GM23338 (cell line): ENCODE data around the gene ZNF536. TPM values are rescaled to one million over a fixed set of nuclear protein-coding genes. Genes with fewer than 3 reads are reported as not detected.

Source experiments
- ATAC-seq: fragments of 200-7000 bp; cut with Tn5 transposase; 3 replicates; pipeline ENCODE4 v1.9.1; 2020
- DNase-seq: peaks from one replicate; pipeline ENCODE4 v3.0.0-alpha.2; 2015; ENCODE audit warnings: low spot score
- H2AFZ ChIP-seq: fragments of 200-600 bp; sonication (generic); 2 replicates; pipeline ENCODE4 v1.8.0; 2016; ENCODE audit warnings: antibody characterized with exemption, mild to moderate bottlenecking, moderate library complexity
- H3F3A ChIP-seq: fragments of 200-600 bp; sonication (generic); replicated peaks from 2 replicates; pipeline ENCODE4 v1.8.0; 2017; ENCODE audit warnings: antibody characterized with exemption, mixed run types, low read depth
- H3K27ac ChIP-seq: fragments of 200-600 bp; sonication (generic); 2 replicates; pipeline ENCODE4 v1.6.1; 2016; ENCODE audit warnings: low read depth
- H3K27me3 ChIP-seq: fragments of 200-600 bp; sonication (generic); 2 replicates; pipeline ENCODE4 v1.8.0; 2016; ENCODE audit warnings: mild to moderate bottlenecking, mixed run types, moderate library complexity; ENCODE audit not compliant: insufficient read depth
- H3K36me3 ChIP-seq: fragments of 200-600 bp; sonication (generic); 2 replicates; pipeline ENCODE4 v1.8.0; 2016; ENCODE audit warnings: mild to moderate bottlenecking; ENCODE audit not compliant: insufficient read depth
- H3K4me1 ChIP-seq: fragments of 200-600 bp; sonication (generic); 2 replicates; pipeline ENCODE4 v1.8.0; 2016; ENCODE audit warnings: mild to moderate bottlenecking, moderate library complexity; ENCODE audit not compliant: insufficient read depth
- H3K4me2 ChIP-seq: fragments of 200-600 bp; sonication (generic); 2 replicates; pipeline ENCODE4 v1.7.1; 2017; ENCODE audit warnings: mixed run types
- H3K4me3 ChIP-seq: fragments of 200-600 bp; sonication (generic); 2 replicates; pipeline ENCODE4 v1.6.1; 2016; ENCODE audit warnings: mixed run types
- H3K79me2 ChIP-seq: fragments of 200-600 bp; sonication (generic); replicated peaks from 2 replicates; pipeline ENCODE4 v1.8.0; 2017; ENCODE audit warnings: mild to moderate bottlenecking; ENCODE audit not compliant: insufficient read depth
- H3K9me2 ChIP-seq: fragments of 200-600 bp; sonication (generic); 2 replicates; pipeline ENCODE4 v1.8.0; 2017; ENCODE audit not compliant: insufficient read depth
- H4K20me1 ChIP-seq: fragments of 200-600 bp; sonication (generic); replicated peaks from 2 replicates; pipeline ENCODE4 v1.8.0; 2017; ENCODE audit warnings: mild to moderate bottlenecking; ENCODE audit not compliant: insufficient read depth
- H3K27ac Mint-ChIP-seq: 2 replicates; pipeline ENCODE4 v1.8.0; 2020; ENCODE audit warnings: inconsistent platforms, mild to moderate bottlenecking, moderate library complexity, mixed read lengths
- H3K27me3 Mint-ChIP-seq: 3 replicates; pipeline ENCODE4 v1.8.0; 2022; ENCODE audit warnings: low read depth, mild to moderate bottlenecking, moderate library complexity, mixed read lengths, inconsistent platforms; ENCODE audit not compliant: insufficient read depth, poor library complexity
- H3K36me3 Mint-ChIP-seq: 3 replicates; pipeline ENCODE4 v1.8.0; 2021; ENCODE audit warnings: low read depth, mild to moderate bottlenecking, inconsistent platforms, moderate library complexity, mixed read lengths
- H3K4me1 Mint-ChIP-seq: 3 replicates; pipeline ENCODE4 v1.8.0; 2020; ENCODE audit warnings: mild to moderate bottlenecking, inconsistent platforms, mixed read lengths
- H3K4me3 Mint-ChIP-seq: 3 replicates; pipeline ENCODE4 v1.8.0; 2021; ENCODE audit warnings: moderate library complexity, mild to moderate bottlenecking, inconsistent platforms, mixed read lengths
- H3K9me3 Mint-ChIP-seq: 3 replicates; pipeline ENCODE4 v1.8.0; 2020; ENCODE audit warnings: moderate library complexity, mild to moderate bottlenecking, inconsistent platforms, mixed read lengths
- CREB1 ChIP-seq: fragments of 250-450 bp; sonication (Bioruptor Pico); IDR thresholded peaks from 2 replicates; pipeline ENCODE4 v1.5.0; 2020; ENCODE audit warnings: low read depth, mild to moderate bottlenecking, moderate library complexity
- CTCF ChIP-seq, 2 experiments: fragments of 200-600 bp in 1 of 2; sonication (generic) in 1 of 2; conservative IDR thresholded peaks; 2 replicates each; pipeline versions ENCODE4 v1.5.1 to v1.6.1; 2016 to 2017; ENCODE audit warnings: antibody characterized with exemption in 2 of 2, low read depth in 2 of 2, mild to moderate bottlenecking in 2 of 2, moderate library complexity in 1 of 2
- ETS1 ChIP-seq: IDR thresholded peaks from 2 replicates; pipeline ENCODE4 v1.6.1; 2016; ENCODE audit warnings: antibody characterized with exemption
- EZH2phosphoT487 ChIP-seq: fragments of 200-600 bp; sonication (generic); IDR thresholded peaks from one replicate; pipeline ENCODE4 v1.8.1; 2018; ENCODE audit warnings: antibody characterized with exemption; ENCODE audit not compliant: unreplicated experiment
- REST ChIP-seq: IDR thresholded peaks from one replicate; pipeline ENCODE4 v1.6.1; 2018; ENCODE audit warnings: antibody characterized with exemption; ENCODE audit not compliant: unreplicated experiment
- STAT1 ChIP-seq: IDR thresholded peaks from one replicate; pipeline ENCODE4 v1.6.1; 2016; ENCODE audit warnings: antibody characterized with exemption; ENCODE audit not compliant: unreplicated experiment
- ZNF331 ChIP-seq: fragments of 250-450 bp; sonication (Bioruptor Pico); IDR thresholded peaks from 2 replicates; pipeline ENCODE4 v1.5.0; 2020; ENCODE audit warnings: low read depth, mild to moderate bottlenecking, moderate library complexity
- ZNF462 ChIP-seq: fragments of 250-450 bp; sonication (Bioruptor Pico); IDR thresholded peaks from 2 replicates; pipeline ENCODE4 v1.5.0; 2020; ENCODE audit warnings: mild to moderate bottlenecking, moderate library complexity
- polyA plus RNA-seq: library from polyadenylated mRNA; unstranded; fragments of >200 nt; fragmentation: Nextera tagmentation; extraction: Ambion mirVana; gene quantifications from 2 replicates; pipeline ENCODE4 v1.2.1, GENCODE V29; 2016
- total RNA-seq: library from RNA; depleted of rRNA; stranded (reverse); fragments of >200 nt; shearing (Covaris generic); gene quantifications from 2 replicates; pipeline ENCODE4 v1.2.3, GENCODE V29; 2014

ZNF536 gene
- total and polyA plus RNA-seq, 2 experiments from 2014 or later: 0.07 TPM; not detected in 1

GRCh38 chr19:30540761-30541160 lies 168.6 kb downstream of the ZNF536 start (continued):
- no peak for TF ChIP-seq REST

GRCh38 chr19:30541575-30541974 lies 169.4 kb downstream of the ZNF536 start:
- Histone ChIP-seq H3K79me2 (no peaks in the 10 kb centered on the region), H2AFZ (no peak overlapping the region), H3K4me2 (no peak overlapping the region), H3K4me3 (no peak overlapping the region), H3K9me2 (0 out of 2 replicates have a peak, but pooled peaks cover 5% of the 10 kb centered on the region), H3K36me3 (no peaks in the 10 kb centered on the region), H3K27me3 (no peaks in the 10 kb centered on the region), H3K4me1 (no peaks in the 10 kb centered on the region), H4K20me1 (no peaks in the 10 kb centered on the region), H3F3A (no peaks in the 10 kb centered on the region), H3K27ac (no peak overlapping the region)
- H3K4me1 Mint-ChIP-seq: peaks cover 15% of the 10 kb centered on the region
- H3K4me3 Mint-ChIP-seq: no peak overlapping the region
- DNase-seq (no peak), ATAC-seq (no peak)
- no peak overlapping the region for H3K27ac Mint-ChIP-seq
- peaks cover 5% of the 10 kb centered on the region for H3K27me3 Mint-ChIP-seq
- H3K36me3 Mint-ChIP-seq: no peaks in the 10 kb centered on the region; the same call in 1 of the 3 replicates
- peaks cover 9% of the 10 kb centered on the region for H3K9me3 Mint-ChIP-seq
- TF ChIP-seq CREB1 (CRISPR knock-in tag): no peak
- no peak for TF ChIP-seq ZNF331 (CRISPR knock-in tag)
- TF ChIP-seq ETS1: no peak
- TF ChIP-seq STAT1: no peak
- no peak for TF ChIP-seq CTCF (conservative IDR thresholded peaks at IDR 0.05; ENCODE audit: low read depth in 2 of 2)
- no peak for TF ChIP-seq EZH2phosphoT487
- TF ChIP-seq ZNF462 (CRISPR knock-in tag): no peak
- TF ChIP-seq REST: no peak
